ENCODE data around the gene NRIP1. TPM values are rescaled to one million over a fixed set of nuclear protein-coding genes. Genes with fewer than 3 reads are reported as not detected.

Gene NRIP1
- total and polyA plus RNA-seq, 2 of the 8 experiments (the other 6 are each of a cell fraction or from before 2014, with no cell fraction given) = 1.5 to 9.3 TPM

DNA sequence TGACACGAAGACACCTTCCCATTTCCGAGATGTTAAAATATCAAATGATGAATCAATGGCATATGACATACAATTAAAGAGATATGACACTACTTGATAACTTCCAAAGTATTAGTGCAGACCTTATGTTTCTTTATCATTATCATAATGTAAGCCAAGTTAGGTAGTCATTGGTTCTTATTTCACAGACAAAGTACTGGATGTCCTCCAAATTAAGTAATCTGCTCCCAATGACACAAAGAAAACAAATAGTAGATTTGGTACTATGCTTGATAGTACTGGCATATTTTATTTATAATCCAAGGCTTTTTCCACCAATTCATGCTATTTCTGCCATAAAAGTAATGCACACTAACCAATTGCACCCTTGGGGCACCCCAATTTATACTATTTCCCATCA is 11.9 kb upstream of the NRIP1 start (continued):
- TF ChIP-seq SAP30 (IDR thresholded peaks at IDR 0.05; ENCODE audit: insufficient read depth, insufficient replicate concordance, low read length) (no peak), SRF (IDR thresholded peaks at IDR 0.05; ENCODE audit: low read depth, low read length) (no peak), TCF12 (IDR thresholded peaks at IDR 0.05; ENCODE audit: low read depth, low read length) (no peak), TAF7 (optimal IDR thresholded peaks at IDR 0.05; ENCODE audit: borderline replicate concordance, low read depth, low read length) (no peak)
- TF ChIP-seq, protein P1, sequence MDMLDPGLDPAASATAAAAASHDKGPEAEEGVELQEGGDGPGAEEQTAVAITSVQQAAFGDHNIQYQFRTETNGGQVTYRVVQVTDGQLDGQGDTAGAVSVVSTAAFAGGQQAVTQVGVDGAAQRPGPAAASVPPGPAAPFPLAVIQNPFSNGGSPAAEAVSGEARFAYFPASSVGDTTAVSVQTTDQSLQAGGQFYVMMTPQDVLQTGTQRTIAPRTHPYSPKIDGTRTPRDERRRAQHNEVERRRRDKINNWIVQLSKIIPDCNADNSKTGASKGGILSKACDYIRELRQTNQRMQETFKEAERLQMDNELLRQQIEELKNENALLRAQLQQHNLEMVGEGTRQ (IDR thresholded peaks at IDR 0.05; ENCODE audit: low read length) = no peak
